GM15510 (cell line): ENCODE data around the gene RPN1.

ENCODE experiments used
- POLR2A ChIP-seq: IDR thresholded peaks from 3 replicates; pipeline ENCODE4 v1.6.1; 2011; ENCODE audit warnings: borderline replicate concordance; ENCODE audit not compliant: insufficient read length; ENCODE audit errors: extremely low read depth

The RPN1 gene

DNA sequence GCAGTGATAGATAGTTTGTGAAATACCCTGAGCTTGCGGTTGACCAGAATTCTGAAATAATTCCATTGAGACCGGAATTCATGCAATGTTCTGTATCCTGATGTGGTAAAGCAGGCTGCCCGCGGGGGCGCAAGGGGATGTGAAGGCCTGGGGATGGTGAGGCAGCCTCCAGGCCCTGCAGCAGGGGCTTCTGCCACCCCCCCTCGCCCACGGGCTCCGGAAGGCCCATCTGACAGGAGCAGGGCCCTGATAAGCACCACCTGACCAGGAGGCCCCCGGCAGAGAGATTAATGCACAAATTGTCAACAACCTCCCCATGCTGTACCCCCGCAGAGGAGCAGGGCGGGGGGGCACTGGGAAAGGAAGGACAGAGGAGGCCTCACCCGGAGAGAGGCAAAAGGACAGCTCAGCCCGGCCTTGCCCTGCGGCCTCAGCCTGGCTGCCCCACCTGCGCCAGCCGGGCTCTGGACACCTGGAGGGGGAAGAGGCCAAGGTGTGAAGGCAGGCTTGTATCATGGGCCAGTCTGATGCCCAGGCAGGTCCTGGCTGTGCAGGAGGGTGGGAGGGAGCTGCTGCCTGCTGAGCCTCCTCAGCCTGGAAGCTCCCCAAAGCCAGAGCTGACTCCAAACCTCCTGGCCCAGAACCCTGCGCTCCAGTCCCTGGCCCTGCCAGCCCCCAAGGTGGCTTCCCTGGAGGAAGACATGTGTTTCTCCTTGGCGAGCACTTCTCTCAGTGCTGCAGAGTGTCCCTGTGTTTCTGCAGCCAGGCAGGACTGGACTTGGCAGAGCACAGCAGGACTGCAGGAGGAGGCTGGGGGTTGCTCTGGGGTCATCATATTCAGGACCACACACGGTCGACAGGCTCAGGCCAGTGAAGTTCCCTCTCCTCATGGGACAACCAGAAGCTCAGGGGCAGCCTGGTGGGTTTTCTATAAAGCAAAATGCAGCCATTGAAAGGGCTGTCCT lies 46.5 kb downstream of the RPN1 start:
- no peak for TF ChIP-seq POLR2A

DNA sequence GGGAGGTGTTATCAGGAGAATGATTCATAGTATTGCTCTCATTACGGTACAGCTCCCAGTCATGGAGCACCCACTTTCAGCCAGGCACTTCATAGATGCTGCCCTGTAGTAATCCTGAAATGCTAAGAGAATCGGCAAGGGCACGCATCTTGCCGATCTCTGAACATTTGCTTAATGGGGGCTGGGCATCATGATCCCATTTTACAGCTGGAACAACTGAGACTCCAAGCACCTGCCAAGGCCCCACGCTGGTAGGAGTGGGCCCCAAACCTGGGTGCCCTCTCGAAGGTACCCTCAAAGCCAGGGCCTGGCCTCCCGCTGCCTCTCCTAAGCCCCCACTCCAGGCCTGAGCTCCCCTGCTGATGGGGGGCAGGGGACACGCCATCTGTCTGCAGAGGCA lies 47.3 kb downstream of the RPN1 start:
- TF ChIP-seq POLR2A = no peak

DNA sequence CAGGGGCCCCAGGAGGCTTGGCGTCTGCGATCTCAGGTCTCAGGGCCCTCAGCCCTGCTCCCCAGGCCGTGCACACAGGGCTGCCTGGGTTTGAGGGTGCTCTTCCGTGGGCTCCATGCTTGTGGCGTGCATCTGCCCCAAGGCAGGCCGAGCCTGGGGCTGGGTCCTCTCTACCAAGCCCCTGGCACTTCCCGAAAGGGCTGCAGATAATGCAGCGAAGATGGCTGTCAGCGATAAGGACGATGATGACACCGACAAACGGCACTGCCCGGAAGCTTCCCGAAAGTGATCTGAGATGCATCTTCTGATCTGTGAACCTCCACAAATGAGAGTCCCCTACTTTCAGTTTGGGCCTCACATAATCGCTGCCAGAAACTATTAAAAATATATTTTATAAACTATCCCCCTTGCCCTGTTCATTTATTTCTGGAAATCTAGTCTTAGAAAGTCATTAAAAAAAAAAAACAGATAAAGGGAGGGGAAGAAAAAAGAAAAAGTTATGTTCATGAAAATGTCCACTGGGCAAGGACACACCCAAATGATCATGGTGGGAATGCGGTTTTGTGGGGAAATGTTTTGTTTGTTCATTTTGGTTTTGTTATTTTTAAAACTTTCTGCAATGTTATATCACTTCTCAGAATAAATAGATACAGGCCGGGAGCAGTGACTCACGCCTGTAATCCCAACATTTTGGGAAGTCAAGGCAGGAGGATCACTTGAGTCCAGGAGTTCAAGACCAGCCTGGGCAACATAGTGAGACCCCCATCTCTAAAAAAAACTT lies 51.5 kb downstream of the RPN1 start:
- no peak for TF ChIP-seq POLR2A

DNA sequence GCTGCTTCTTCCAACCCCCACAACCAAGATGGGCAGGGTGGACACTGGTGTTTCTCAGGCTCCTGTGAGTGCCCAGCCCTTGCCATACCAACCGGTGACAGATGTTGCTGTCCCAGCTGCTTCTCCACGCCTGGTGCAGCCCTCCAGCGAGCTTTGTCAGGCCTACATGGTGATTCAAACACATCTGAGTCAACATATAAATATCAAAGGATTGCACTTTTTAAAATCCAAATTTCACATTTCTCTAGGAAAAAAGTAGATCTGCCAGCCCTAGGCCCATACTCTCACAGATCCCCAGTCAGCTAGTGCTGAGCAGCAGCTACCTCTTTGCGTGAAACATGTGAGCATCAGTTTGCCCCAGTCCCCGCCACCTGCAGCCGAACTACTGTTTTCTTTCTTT lies 52.7 kb downstream of the RPN1 start:
- TF ChIP-seq POLR2A = no peak

DNA sequence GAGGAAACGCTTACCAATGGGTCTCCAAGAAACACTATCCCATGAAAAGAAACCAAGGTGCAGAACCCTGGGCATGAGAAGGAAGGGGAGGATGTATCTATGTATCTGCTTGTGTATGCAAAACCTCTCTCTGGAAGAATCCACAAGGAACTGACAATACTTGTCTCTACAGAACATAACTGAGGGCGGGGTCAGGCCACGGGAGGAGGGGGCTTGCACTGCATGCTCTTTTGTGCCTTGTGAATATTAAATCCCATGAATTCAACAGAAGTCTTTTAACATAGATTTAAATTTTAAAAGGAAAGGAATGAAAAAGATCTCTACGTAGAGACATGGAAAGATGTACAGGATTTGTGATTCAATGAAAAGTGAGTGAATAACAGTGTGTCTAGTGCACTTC lies 57.8 kb downstream of the RPN1 start:
- TF ChIP-seq POLR2A = no peak

DNA sequence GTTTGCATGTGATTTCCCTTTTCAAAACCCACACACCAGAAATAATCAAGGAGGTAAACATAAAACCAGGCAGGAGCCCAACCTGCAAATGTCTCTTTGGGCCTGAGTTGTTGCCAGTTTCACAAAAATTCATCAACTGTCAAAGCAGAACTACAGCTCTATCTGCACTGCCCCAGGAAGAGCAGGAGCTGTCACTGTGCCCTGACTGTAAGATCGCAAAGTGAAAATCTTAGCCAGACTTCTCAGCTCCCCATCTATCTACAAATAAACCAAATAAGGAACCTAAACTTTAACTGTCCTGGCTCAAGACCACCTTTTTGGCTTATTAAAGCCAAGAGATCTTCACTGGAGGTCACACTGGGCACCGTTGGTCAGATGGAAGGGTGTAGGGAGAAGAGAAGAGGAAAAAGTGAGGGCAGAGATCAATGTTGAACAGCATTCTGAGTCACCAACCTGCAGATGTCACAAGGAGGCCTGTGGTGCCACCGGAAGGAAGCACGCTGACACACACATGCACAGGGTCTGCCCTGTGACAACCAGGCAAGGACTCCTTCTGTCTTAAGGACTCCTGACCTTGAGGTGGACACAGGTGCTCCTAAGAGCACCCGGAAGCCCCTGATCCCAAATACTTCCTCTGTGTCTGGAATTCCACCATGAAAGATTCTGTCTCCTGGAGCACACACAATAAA lies 58.7 kb downstream of the RPN1 start:
- TF ChIP-seq POLR2A = no peak

DNA sequence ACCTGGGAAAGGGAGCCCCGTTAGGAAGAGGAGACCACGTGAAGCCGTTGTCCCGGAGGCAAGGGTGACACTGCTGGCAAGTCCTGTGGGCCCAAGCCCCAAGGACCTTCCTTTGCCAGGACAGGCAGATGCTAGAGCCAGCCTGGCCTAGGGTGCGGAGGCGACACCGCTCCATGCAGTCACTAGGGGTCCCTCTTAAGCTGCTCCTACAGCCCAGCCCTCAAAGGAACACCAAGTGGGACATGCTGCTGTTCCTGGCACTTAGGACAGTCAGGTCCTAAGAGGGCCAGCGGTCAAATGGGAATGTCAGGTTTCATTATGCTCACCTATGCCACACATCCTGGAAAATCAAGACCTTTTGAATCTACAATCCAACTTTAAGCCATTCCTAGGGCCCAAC lies 59.7 kb downstream of the RPN1 start:
- TF ChIP-seq POLR2A = no peak

DNA sequence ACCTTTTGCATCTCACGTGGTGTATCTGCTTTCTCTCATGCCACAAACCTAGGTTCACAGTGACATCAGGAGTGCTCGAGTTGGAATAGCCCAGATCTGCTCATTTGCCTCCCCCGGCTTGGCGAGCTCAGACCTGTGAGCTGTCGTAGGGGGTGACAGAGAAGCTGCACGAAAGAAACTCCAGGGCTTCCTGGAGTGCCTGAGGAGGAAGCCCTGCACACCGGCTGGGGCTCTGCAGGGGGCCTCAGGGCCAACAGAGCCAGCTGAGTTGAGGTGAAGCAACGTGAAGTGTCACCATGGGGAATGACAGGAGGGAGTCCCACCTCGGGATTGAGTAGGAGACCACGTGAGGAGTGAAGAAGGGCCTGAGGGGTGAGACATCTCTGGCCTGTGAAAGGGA lies 62.5 kb downstream of the RPN1 start:
- TF ChIP-seq POLR2A = no peak

DNA sequence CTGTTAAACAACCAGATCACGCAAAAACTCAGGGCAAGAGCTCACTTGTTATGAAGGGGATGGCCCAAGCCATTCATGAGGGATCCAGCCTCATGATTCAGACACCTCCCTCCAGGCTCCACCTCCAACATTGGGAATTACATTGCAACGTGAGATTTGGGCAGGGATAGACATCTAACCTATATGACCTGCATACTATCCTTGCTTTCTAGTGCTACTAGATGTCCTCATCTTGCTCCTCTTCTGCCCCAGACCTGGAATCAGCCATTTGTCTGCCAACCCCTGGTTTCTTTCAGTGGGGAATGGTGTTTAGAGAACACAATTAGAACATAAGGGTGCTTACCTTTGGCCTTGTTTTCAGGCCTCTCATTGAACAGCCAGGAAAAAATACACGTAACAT lies 63.2 kb downstream of the RPN1 start:
- no peak for TF ChIP-seq POLR2A

DNA sequence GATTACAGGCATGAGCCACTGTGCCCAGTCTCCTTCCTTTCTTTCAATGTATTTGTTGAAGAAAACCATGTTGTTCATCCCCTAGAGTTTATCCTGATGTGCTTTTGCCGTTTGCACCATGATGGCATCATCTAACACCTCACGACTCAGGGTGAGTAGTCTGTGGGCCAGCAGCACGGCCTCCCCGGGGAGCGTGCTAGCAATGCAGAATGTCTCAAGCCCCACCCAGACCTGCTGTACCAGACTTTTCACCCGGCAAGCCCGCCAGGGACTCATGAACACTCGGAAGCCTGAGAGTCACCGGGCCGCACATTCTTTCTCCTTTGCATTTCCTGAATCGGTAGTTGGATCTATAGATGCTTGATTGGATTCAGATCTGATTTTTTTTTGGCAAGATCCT lies 64.6 kb downstream of the RPN1 start:
- no peak for TF ChIP-seq POLR2A

DNA sequence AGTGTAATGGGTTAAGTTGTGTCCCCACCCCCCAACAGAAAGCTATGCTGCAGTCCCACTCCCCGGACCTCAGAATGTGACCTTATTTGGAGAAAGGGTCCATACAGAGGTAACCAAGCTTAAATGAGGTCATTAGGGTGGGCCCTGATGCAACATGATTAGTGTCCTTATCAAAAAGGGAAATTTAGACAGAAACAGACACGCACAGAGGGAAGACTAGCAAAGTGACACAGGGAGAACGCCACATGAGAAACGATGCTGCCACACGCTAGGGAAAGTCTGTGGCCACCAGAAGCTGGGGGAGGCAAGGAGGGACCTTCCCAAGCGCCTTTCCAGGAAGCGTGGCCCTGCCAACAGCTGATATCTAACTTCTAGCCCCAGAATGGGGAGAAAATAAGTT lies 65.4 kb downstream of the RPN1 start:
- no peak for TF ChIP-seq POLR2A

DNA sequence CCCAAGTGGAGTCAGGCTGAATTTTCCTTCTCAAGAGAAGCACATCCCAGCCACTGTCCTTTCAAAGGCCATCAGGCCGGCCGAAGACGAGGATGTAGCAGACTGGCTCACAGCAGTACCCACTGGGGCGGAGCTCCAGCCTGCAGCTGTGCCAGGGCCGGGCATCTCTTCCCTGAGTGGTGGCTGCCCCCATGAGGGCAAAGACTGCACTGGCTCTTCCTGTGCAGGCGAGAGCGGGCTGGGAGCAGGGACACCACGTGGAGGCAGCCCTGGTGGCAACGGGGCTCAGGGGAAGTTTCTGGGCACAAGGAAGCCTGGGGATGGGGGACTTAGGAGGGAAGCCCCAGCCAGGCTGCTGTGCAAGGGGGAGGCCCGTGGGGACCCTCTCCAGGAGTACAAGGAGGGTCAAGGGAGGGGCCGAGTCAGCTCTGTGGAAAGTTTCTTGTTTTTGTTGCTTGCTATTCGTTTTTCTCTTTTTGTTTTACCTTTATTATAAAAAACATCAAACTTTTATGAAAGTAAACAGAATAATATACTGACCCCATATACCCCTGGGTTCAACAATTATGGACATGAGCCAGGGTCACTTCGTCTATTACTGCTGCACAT lies 66.1 kb downstream of the RPN1 start:
- no peak for TF ChIP-seq POLR2A

DNA sequence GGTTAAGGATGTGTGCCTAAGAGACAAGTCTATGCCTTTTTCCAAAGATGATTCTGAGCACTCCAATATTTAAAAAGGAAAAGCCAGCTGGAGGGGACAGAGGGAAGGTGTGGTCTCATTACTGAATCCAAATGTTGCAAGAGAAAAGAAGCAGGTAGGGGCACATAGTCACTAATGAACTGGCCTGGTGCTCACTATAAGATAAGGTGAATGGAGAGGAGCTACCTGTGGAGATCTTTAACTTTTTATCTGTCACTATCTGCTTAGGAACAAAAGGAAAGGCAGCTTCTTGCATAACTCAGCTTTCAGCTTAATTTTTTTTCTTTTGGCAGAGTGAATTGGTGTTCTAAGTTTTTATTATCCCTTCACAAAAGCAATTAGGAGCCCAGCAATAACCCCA lies 69.1 kb downstream of the RPN1 start:
- TF ChIP-seq POLR2A = no peak

DNA sequence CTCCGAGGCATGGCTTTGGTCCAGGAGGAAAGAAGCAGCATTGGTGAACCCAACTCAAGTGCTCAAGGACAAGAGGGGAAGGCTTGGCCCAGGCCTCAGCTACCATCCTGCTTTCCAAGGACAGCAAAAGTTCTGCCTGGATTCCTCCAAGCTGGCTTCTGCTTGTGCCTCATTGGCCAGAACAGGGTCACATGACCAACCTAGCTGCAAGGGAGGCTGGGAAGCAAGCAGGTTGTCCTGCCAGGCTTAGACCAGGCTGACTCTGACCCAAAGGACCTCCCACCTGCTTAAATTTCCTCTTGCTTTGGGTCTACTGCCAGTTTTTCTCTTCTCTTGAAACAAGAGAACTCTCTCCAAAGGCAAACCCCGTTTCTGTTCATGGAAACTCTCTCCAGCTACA lies 70.7 kb downstream of the RPN1 start:
- no peak for TF ChIP-seq POLR2A

DNA sequence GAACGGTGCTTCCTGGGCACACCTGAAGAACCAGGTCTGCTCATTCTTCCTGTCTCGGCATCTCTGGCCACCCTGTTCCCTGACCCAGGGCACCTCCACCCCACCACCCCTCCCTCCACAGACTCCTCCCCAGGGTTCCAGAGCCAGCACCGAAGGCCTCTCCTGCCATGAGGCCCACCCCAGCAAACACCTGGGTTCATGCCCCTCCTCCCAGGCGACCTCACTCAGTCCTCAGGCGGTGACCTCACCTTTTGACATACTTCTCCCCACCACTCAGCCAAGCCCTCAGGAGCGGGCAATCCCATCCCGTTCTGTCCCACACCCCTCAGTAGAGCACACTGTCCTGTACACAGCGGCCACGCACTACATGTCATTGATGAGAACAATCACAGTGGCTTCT lies 72.3 kb downstream of the RPN1 start:
- no peak for TF ChIP-seq POLR2A
